H1 (cell line): Measurements from ENCODE around the gene PSAP. TPM values are rescaled to one million over a fixed set of nuclear protein-coding genes. Genes with fewer than 3 reads are reported as not detected.

Experiments
- CTCF ChIA-PET: fragments of 300-600 bp; sonication (Branson Sonifier 250); formaldehyde crosslinking; loops from one replicate; lab custom pipeline; 2021; ENCODE audit not compliant: partially characterized antibody; lab: Charles Lee
- POLR2A ChIA-PET: fragments of 300-600 bp; sonication (Branson Sonifier 250); formaldehyde crosslinking; loops from one replicate; lab custom pipeline; 2021; ENCODE audit warnings: inconsistent platforms; ENCODE audit not compliant: partially characterized antibody; lab: Charles Lee
- DNase-seq, 2 experiments: peaks; one replicate each; pipeline versions ENCODE4 v3.0.0 to v3.0.0-alpha.2; 2010 to 2022; ENCODE audit warnings: low spot score in 2 of 2, low read depth in 1 of 2, mixed read lengths in 1 of 2
- FAIRE-seq: peaks from 2 replicates; lab custom pipeline; 2011; peaks lifted over from hg19 to GRCh38; lab: Jason Lieb, UNC
- H2AFZ ChIP-seq: 2 replicates; pipeline ENCODE4 v1.8.1; 2012; ENCODE audit warnings: low read length, inconsistent platforms
- H2AK5ac ChIP-seq: 2 replicates; pipeline ENCODE4 v1.6.1; 2013; ENCODE audit warnings: low read depth, low read length
- H2BK120ac ChIP-seq: replicated peaks from 2 replicates; pipeline ENCODE3; 2013; ENCODE audit warnings: low read depth, low read length, inconsistent platforms
- H2BK12ac ChIP-seq: 2 replicates; pipeline ENCODE4 v1.6.1; 2013; ENCODE audit warnings: low read depth, low read length
- H2BK15ac ChIP-seq: 2 replicates; pipeline ENCODE4 v1.6.1; 2013; ENCODE audit warnings: low read length
- H2BK20ac ChIP-seq: 2 replicates; pipeline ENCODE4 v1.6.1; 2013; ENCODE audit warnings: low read length
- H2BK5ac ChIP-seq: 2 replicates; pipeline ENCODE4 v1.6.1; 2013; ENCODE audit warnings: low read depth, low read length
- H3K14ac ChIP-seq: 2 replicates; pipeline ENCODE4 v1.6.1; 2013; ENCODE audit warnings: inconsistent platforms; ENCODE audit not compliant: insufficient read length
- H3K18ac ChIP-seq: 2 replicates; pipeline ENCODE4 v1.6.1; 2013; ENCODE audit warnings: low read length; ENCODE audit errors: extremely low read depth
- H3K23ac ChIP-seq: 2 replicates; pipeline ENCODE4 v1.6.1; 2013; ENCODE audit warnings: inconsistent platforms; ENCODE audit not compliant: insufficient read length
- H3K23me2 ChIP-seq: 2 replicates; pipeline ENCODE4 v1.6.1; 2013; ENCODE audit warnings: low read depth, low read length
- H3K27ac ChIP-seq: 2 replicates; pipeline ENCODE4 v1.6.1; 2011; ENCODE audit warnings: low read depth, low read length, inconsistent platforms
- H3K27me3 ChIP-seq, 4 experiments: replicated peaks in 1 of 4; 1 replicate in 1 of 4; 2 replicates in 3 of 4; pipeline versions ENCODE4 v1.6.1 to v1.8.1; 2011 to 2013; ENCODE audit warnings: low read length in 3 of 4, mild to moderate bottlenecking in 3 of 4, inconsistent platforms in 2 of 4, mixed read lengths in 2 of 4, moderate library complexity in 1 of 4; ENCODE audit not compliant: control insufficient read depth in 3 of 4, insufficient read depth in 3 of 4; ENCODE audit errors: extremely low read depth in 1 of 4
- H3K36me3 ChIP-seq, 4 experiments: 2 replicates each; pipeline versions ENCODE4 v1.6.1 to v1.8.1; 2011 to 2013; ENCODE audit warnings: mild to moderate bottlenecking in 4 of 4, low read length in 3 of 4, moderate library complexity in 2 of 4, control low read depth in 1 of 4, inconsistent platforms in 1 of 4; ENCODE audit not compliant: insufficient read depth in 4 of 4, control insufficient read depth in 2 of 4
- H3K4ac ChIP-seq: replicated peaks from 2 replicates; pipeline ENCODE3; 2013; ENCODE audit warnings: low read length, low read depth, mixed read lengths, inconsistent platforms; ENCODE audit not compliant: insufficient read length
- H3K4me1 ChIP-seq, 4 experiments: replicated peaks in 1 of 4; 1 replicate in 1 of 4; 2 replicates in 3 of 4; pipeline versions ENCODE4 v1.6.1 to v1.8.1; 2011 to 2013; ENCODE audit warnings: low read length in 3 of 4, inconsistent platforms in 2 of 4, mixed read lengths in 1 of 4; ENCODE audit not compliant: insufficient read depth in 4 of 4, control insufficient read depth in 3 of 4
- H3K4me2 ChIP-seq, 2 experiments: 2 replicates each; pipeline versions ENCODE4 v1.6.1 to v1.8.1; 2011 to 2013; ENCODE audit warnings: low read depth in 2 of 2, low read length in 2 of 2, control low read depth in 1 of 2, inconsistent platforms in 1 of 2, mild to moderate bottlenecking in 1 of 2; ENCODE audit not compliant: insufficient read depth in 1 of 2
- H3K4me3 ChIP-seq, 4 experiments: fragments of 200-600, 300-600 bp in 1 of 4; sonication (generic), shearing (Covaris generic), sonication (Bioruptor Twin) in 1 of 4; 2 replicates each; pipeline versions ENCODE4 v1.5.1 to v1.8.1; 2011 to 2016; ENCODE audit warnings: low read length in 4 of 4, low read depth in 3 of 4, control low read depth in 2 of 4, inconsistent platforms in 2 of 4, mild to moderate bottlenecking in 2 of 4, mixed read lengths in 1 of 4, moderate library complexity in 1 of 4; ENCODE audit not compliant: insufficient read depth in 2 of 4; ENCODE audit errors: extremely low read depth in 1 of 4
- H3K56ac ChIP-seq: replicated peaks from 2 replicates; pipeline ENCODE3; 2013; ENCODE audit warnings: low read depth, mild to moderate bottlenecking, mixed read lengths, low read length, inconsistent platforms; ENCODE audit not compliant: insufficient read length
- H3K79me1 ChIP-seq: 2 replicates; pipeline ENCODE4 v1.6.1; 2013; ENCODE audit warnings: low read depth, low read length, control low read depth
- H3K79me2 ChIP-seq, 2 experiments: 2 replicates each; pipeline versions ENCODE4 v1.6.1 to v1.8.1; 2012 to 2013; ENCODE audit warnings: low read length in 2 of 2, mild to moderate bottlenecking in 2 of 2, inconsistent platforms in 1 of 2; ENCODE audit not compliant: insufficient read depth in 2 of 2, control insufficient read depth in 1 of 2
- H3K9ac ChIP-seq, 4 experiments: replicated peaks in 1 of 4; 1 replicate in 1 of 4; 2 replicates in 3 of 4; pipeline versions ENCODE4 v1.6.1 to v1.8.1; 2011 to 2013; ENCODE audit warnings: low read depth in 3 of 4, low read length in 3 of 4, control low read depth in 2 of 4, mild to moderate bottlenecking in 2 of 4, moderate library complexity in 2 of 4, inconsistent platforms in 1 of 4; ENCODE audit errors: extremely low read depth in 1 of 4
- H3K9me3 ChIP-seq, 2 experiments: 2 replicates each; pipeline versions ENCODE4 v1.6.1 to v1.8.1; 2012 to 2013; ENCODE audit warnings: mild to moderate bottlenecking in 2 of 2, moderate library complexity in 2 of 2, control low read depth in 1 of 2, inconsistent platforms in 1 of 2, low read depth in 1 of 2, low read length in 1 of 2, mixed read lengths in 1 of 2; ENCODE audit not compliant: insufficient read depth in 2 of 2
- H4K20me1 ChIP-seq, 2 experiments: replicated peaks in 1 of 2; 2 replicates each; pipeline versions ENCODE3 to v1.8.1; 2011 to 2013; ENCODE audit warnings: inconsistent platforms in 2 of 2, low read length in 2 of 2, mild to moderate bottlenecking in 1 of 2; ENCODE audit not compliant: insufficient read depth in 2 of 2, control insufficient read depth in 1 of 2
- H4K5ac ChIP-seq: 2 replicates; pipeline ENCODE4 v1.6.1; 2013; ENCODE audit warnings: low read length, low read depth, mixed read lengths, inconsistent platforms; ENCODE audit not compliant: insufficient read length
- H4K8ac ChIP-seq: 2 replicates; pipeline ENCODE4 v1.8.0; 2013; ENCODE audit warnings: mild to moderate bottlenecking, moderate library complexity, low read length, inconsistent platforms; ENCODE audit not compliant: insufficient read depth; ENCODE audit errors: extremely low read depth
- H4K91ac ChIP-seq: replicated peaks from 2 replicates; pipeline ENCODE3; 2013; ENCODE audit warnings: low read length, mixed read lengths, inconsistent platforms; ENCODE audit not compliant: insufficient read length
- BACH1 ChIP-seq: IDR thresholded peaks from 2 replicates; pipeline ENCODE4 v1.6.1; 2012; ENCODE audit warnings: low read length, improper control_type of control experiment
- BRCA1 ChIP-seq: IDR thresholded peaks from 2 replicates; pipeline ENCODE4 v1.6.1; 2012; ENCODE audit warnings: low read depth, low read length, improper control_type of control experiment
- CTBP2 ChIP-seq: IDR thresholded peaks from 2 replicates; pipeline ENCODE4 v1.7.0; 2011; ENCODE audit warnings: borderline replicate concordance, mild to moderate bottlenecking, moderate library complexity, mixed read lengths, low read length; ENCODE audit not compliant: insufficient read depth, insufficient read length
- JUN ChIP-seq: IDR thresholded peaks from 2 replicates; pipeline ENCODE4 v1.6.1; 2011; ENCODE audit warnings: low read depth, mild to moderate bottlenecking, improper control_type of control experiment, low read length
- JUND ChIP-seq: IDR thresholded peaks from 2 replicates; pipeline ENCODE4 v1.6.1; 2011; ENCODE audit warnings: mild to moderate bottlenecking, improper control_type of control experiment, low read length
- RFX5 ChIP-seq: IDR thresholded peaks from 2 replicates; pipeline ENCODE4 v1.6.1; 2011; ENCODE audit warnings: low read depth, low read length, improper control_type of control experiment, borderline replicate concordance
- WGBS, 2 experiments: shearing (Covaris generic) in 1 of 2; methylation state at CpG; one replicate each; pipeline versions ENCODE4 v1.1.6 to v1.1.7; 2013 to 2015; ENCODE audit warnings: low lambda C conversion rate in 2 of 2, mixed read lengths in 2 of 2, inconsistent platforms in 1 of 2, low coverage in 1 of 2, missing lambda C conversion rate in 1 of 2; ENCODE audit not compliant: insufficient replicate concordance in 2 of 2, insufficient coverage in 1 of 2, insufficient read length in 1 of 2; ENCODE audit errors: extremely low coverage in 1 of 2, missing lambda C conversion rate in 1 of 2; 5-methylcytosine and 5-hydroxymethylcytosine counted together
- polyA plus RNA-seq, 7 experiments: library from polyadenylated mRNA; depleted of rRNA in 3 of 7; stranded (reverse) in 5 of 7; unstranded in 2 of 7; fragments of >200 nt in 5 of 7; fragments of 200-250 nt in 2 of 7; gene quantifications; 1 replicate in 5 of 7; 2 replicates in 1 of 7; 4 replicates in 1 of 7; pipeline versions ENCODE4 v1.2.1 to v1.2.3, GENCODE V29; 2011 to 2013; ENCODE audit warnings: missing spikeins in 2 of 7, mixed read lengths in 2 of 7
- total RNA-seq: library from RNA; stranded (reverse); fragmentation: NEBNext Ultra II Directional; extraction: Animal tissue kit (Norgen Biotek cat#: 25700); gene quantifications from 2 replicates; pipeline ENCODE4 v1.2.1, GENCODE V29; 2021

The PSAP gene
- total and polyA plus RNA-seq, 2 of the 8 experiments (the other 6 are each of a cell fraction or from before 2014, with no cell fraction given) = 386 to 504 TPM

DNA sequence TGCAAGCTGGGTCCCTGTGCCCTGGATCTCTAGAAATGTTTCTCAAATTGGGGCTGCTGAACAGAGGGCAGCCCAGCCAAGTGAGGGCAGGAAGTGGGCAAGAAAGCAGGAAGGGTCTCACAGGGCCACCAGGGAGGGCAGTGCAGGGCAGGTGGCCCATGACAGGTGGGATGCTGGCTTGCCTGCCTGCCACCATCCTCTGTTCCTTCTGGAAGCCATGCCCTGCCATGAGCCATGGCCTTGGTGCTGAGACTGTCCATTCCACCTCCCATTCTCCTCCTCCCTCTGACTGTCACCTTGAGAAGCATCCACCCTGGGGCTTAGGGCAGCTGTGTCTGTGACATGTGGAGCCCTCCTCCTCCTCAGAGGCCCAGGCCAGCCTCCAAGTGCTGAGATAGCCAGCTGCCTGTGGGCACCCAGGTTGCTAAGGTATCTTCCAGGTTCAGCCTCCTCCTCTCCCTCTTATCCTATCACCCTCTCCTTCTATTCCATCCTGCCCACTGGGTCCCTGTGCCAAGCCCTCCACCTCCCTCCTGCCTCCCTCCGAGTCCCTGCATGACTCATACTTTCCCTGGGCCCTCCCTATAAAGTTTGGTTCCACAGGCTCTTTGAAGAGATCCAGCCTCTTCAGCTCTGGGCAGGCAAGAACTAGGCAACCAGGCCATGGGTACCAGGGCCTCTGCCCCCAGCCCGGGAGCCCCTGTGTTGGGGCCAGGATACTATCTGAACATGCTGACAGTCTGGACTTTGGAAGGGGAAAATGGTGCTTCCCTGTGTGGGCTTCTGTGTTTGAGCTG is 79.0 kb downstream of the PSAP start:
- H2BK15ac ChIP-seq = no peak overlapping the region
- FAIRE-seq = no peak
- no peaks in the 10 kb centered on the region; the same call in 1 of the 2 replicates for H3K23me2 ChIP-seq
- H3K4me1 ChIP-seq = peaks cover 0 to 7% (median under 1%) of the 10 kb centered on the region in 4 experiments; a peak in 3 of 7 replicates
- H3K27me3 ChIP-seq = peaks cover 3 to 23% (median 16%) of the 10 kb centered on the region in 4 experiments; a peak in 6 of 7 replicates
- no peak overlapping the region for H2BK120ac ChIP-seq
- no peak overlapping the region for H4K91ac ChIP-seq
- H3K27ac ChIP-seq = no peak overlapping the region
- no peak overlapping the region for H3K4me3 ChIP-seq
- no peaks in the 10 kb centered on the region for H3K36me3 ChIP-seq
- H3K9ac ChIP-seq = no peak overlapping the region
- no peak overlapping the region for H2AFZ ChIP-seq
- ChIA-PET CTCF (interaction anchor here (0.7 to 7.1 kb wide), 23 partner anchors 7 to 388 kb away, joined by 3 to 44 read pairs (median 6); no protein-coding TSS in a partner anchor), POLR2A (interaction anchor here (0.9 kb wide), 1 partner anchor 480 kb away, joined by 3 read pairs; no protein-coding TSS in a partner anchor)
- 74% methylated on average over 2 of the region's 2 CpGs; no CpG with 5 or more reads in 1 of the 2 experiments for WGBS, 2 experiments
- H2BK5ac ChIP-seq = no peak overlapping the region
- H3K23ac ChIP-seq = no peak overlapping the region
- no peak overlapping the region for H3K14ac ChIP-seq
- H2BK20ac ChIP-seq = no peak overlapping the region
- H3K79me2 ChIP-seq = no peaks in the 10 kb centered on the region
- no peak overlapping the region for H3K56ac ChIP-seq
- H4K20me1 ChIP-seq = peaks cover 0 to 2% of the 10 kb centered on the region in 2 experiments
- DNase-seq = no peak
- H3K4me2 ChIP-seq = no peak overlapping the region; a peak in 1 of 4 replicates
- H3K4ac ChIP-seq = no peak overlapping the region
- no peak overlapping the region for H2BK12ac ChIP-seq
- H3K18ac ChIP-seq = no peak overlapping the region
- 0 out of 2 replicates have a peak, but pooled peaks have one; percentile 28 for TF ChIP-seq JUND
- no peak for TF ChIP-seq BRCA1
- no peak for TF ChIP-seq JUN
- TF ChIP-seq BACH1 = no peak
- TF ChIP-seq RFX5 = no peak
- TF ChIP-seq CTBP2 = no peak
- no peaks in the 10 kb centered on the region for H3K9me3 ChIP-seq
- no peaks in the 10 kb centered on the region for H3K79me1 ChIP-seq
- H4K8ac ChIP-seq = no peak overlapping the region
- no peak overlapping the region for H4K5ac ChIP-seq
- H2AK5ac ChIP-seq = no peak overlapping the region
